RPMI7951 (cell line): ENCODE measurements around the gene DHX35. TPM values are rescaled to one million over a fixed set of nuclear protein-coding genes. Genes with fewer than 3 reads are reported as not detected.
A peak's percentile ranks its signal among the peaks of the same experiment; 100 is the strongest.

Experiments used
- DNase-seq: peaks from one replicate; pipeline ENCODE4 v3.0.0-alpha.2; 2012; ENCODE audit warnings: low read depth
- total RNA-seq: library from RNA; depleted of rRNA; stranded (reverse); fragments of >200 nt; shearing (Covaris generic); gene quantifications from 2 replicates; pipeline ENCODE4 v1.2.3, GENCODE V29; 2014; rRNA removed

Gene DHX35
- total RNA-seq, 1 experiment from 2014 or later = 14.5 TPM

DNA sequence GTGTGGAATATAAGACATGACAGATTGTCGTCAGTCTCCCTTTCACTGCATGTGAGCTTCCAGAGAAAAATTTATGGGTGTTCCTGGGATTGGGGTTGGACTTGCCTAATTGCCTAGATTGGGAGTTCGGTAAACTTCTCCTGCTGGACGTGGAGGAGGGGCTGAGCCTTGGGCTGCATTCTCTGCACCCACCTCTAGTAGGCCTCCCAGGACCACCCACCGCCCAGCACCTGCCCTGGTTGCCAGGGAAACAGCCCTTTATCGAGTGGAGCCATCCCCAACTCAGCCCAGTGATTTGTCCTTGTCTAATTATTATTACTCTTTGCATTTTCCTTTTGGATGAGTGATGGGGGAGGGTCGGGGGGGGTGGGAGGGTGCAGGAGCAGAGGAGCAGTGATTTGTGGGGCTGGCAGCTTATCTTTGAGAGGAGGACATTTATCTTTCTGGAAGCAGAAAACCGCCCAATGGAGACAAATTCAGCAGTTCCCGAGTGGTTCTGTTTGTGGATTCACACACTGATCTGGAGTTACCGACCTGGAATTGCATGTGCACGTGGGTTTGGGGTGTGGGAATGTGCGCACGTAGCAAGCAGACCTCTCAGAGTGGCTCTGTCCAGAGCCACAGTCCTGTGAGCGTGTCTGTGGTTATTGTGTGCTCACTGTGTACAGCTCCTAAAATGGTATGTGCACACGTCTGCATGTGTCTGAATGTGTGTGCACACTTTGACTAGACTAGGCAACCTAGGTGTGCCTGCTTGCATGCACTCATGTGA is 104.5 kb downstream of the DHX35 start:
- no peak for DNase-seq

DNA sequence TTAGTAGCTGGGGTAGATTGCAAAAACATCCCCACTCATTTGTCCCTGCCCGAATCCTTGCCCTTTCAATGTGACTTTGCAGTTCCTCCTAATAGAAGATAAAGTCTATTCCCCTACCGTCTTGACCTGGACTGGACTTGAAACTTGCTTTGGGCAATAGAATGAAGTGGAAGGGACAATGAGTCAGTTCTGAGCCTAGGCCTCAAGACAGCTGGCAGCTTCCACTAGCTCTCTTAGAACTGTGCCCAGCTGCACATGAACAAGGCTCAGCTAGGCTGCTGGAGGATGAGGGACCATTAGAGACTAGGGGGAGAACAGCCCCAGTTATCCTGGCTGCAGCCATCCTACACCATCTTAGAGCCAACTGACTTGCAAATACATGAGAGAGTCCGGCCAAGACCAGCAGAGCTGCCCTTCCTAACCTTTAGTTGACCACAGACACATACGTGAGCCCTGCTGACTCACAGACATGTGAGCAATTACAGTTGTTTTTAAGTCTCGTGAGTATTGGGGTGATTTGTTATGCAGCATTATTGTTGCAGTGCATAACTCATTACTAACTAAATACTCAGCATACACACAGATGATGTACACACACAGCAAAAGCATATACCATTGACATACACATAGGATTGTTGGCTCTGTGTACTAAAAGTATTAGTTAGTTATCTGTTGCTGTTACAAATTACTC is 105.5 kb downstream of the DHX35 start:
- DNase-seq = peak; percentile 72

DNA sequence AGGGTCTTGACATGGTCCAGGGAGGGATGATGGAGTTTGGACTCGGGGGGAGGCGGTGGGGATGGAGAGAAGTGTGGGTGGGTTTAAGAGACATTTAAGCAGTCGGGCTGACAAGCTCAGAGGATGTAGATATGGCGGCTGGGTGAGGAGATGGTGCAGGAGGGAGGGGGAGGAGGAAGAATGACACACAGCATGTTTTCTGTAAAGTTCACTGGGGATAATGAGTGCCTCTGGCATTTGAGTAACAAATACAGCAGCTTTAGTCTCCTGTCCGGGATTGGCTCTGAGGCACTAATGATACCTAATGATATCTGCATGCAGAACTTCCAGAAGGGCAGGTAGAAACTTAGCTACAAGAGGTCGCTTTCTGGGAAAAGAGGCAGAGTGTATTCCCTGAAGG is 107.8 kb downstream of the DHX35 start:
- peak; percentile 51 for DNase-seq

DNA sequence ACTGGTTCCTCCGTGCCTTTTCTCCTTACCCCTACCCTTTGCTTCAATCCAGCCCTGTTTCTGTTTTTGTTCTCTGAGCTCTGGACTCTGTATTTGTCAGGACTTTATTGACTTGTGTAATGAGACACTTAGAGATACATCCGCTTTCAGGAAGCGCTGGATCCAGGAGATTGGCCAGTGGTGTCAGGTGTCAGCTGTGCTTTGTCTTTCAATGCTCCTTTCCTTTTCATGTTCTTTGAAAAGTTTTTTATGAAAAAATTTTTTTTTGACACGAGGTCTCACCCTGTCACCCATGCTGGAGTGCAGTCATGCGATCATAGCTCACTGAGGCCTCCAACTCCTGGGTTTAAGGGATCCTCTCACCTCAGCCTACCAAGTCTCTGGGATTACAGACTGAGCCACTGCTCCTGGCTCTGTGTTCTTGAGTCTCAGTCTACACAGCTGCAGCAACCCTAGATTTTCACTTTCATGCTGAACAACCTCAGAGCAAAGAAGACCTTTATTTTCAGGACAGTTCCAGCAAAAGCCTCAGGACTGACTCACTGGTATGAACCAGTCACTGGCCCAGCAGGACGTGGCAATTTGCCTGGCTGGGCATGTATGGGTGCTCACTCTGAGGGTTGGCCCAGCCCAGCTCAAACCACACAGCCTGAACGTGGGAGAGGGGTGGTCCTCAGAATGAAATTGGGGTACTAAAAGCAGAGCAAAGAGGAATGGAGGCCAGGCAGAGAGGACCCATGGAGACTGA is 108.5 kb downstream of the DHX35 start:
- peak; percentile 82 for DNase-seq

- no peak for DNase-seq
Observed at GRCh38 chr20:39072132-39072531, 110.0 kb downstream of the DHX35 start.

GRCh38 chr20:39072653-39073052 is 110.5 kb downstream of the DHX35 start:
- DNase-seq = no peak

DNA sequence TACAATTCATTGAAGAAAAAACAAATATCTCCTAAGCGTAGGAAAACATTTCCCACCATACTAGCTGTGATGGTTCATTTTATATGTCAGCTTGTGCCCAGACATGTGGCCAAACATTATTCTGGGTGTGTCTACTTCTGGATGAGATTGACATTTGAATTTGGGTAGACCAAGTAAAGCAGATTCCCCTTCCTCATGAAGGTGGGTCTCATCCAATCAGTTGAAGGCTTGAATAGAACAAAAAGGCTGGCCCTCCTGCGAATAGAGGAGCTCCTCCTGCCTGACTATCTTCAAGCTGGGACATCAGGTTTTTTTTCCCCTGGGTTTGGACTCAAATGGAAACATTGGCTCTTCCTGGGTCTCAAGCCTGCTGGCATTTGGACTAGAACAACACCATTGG is 113.6 kb downstream of the DHX35 start:
- no peak for DNase-seq

- no peak for DNase-seq
Observed at GRCh38 chr20:39076958-39077357, 114.8 kb downstream of the DHX35 start.

DNA sequence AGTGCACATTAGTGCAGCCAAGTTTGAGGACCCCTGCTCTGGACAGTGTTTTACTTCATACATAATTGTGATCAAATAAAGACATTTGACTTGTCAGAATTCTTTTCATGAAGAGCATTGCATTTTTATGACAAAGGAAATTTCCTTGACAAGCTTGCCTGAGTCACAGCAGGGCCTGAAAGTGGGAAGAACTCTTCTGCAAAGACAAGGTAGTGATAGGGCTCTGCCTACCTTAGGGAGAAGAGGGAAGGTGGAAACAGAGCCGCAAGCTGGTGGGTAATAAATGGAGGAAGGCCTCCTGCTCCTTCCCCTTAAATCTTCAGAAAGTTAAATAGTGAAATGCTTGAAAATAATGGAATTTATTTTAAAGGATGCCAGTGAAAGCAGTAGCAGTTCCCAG is 118.2 kb downstream of the DHX35 start:
- DNase-seq = no peak

GRCh38 chr20:39081255-39081654 is 119.1 kb downstream of the DHX35 start:
- peak; percentile 79 for DNase-seq

- no peak for DNase-seq
Observed at GRCh38 chr20:39082622-39083398, 120.7 kb downstream of the DHX35 start.

GRCh38 chr20:39083761-39084160 is 121.6 kb downstream of the DHX35 start:
- no peak for DNase-seq

DNA sequence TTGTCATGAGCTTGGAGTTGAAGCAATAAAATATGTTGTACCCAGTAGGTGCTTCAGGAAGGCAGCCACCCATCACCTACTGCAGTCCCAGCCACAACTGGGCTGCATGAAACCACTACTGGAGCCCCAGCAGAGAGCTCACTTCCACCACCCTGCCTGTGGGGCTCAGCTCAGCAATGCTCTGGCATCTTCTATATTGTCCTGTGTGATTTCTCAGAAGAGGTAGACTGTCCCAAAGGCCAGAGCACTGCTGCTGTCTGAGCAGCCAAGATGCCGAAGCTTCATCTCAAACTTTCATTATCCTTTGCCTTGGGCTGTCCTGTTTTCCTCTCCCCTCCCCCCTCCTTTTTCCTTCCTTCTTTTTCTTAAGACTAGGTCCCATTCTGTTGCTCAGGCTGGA is 126.9 kb downstream of the DHX35 start:
- DNase-seq = no peak

Other genes with a start within 250 kb of the DHX35 start
- not detected in 2 replicates for gene SLC32A1, start 237.9 kb upstream of the DHX35 start, total RNA-seq
- gene ACTR5, start 213.9 kb upstream of the DHX35 start, total RNA-seq = 13.5 and 13.6 TPM in 2 replicates
- gene PPP1R16B, start 156.6 kb upstream of the DHX35 start, total RNA-seq = under 0.01 TPM in 2 replicates
- gene FAM83D, start 35.9 kb upstream of the DHX35 start, total RNA-seq = 125 and 148 TPM in 2 replicates